ENCODE data around the gene THRA. TPM values are rescaled to one million over a fixed set of nuclear protein-coding genes. Genes with fewer than 3 reads are reported as not detected.

The THRA gene
- polyA plus RNA-seq, 1 donor (not counting 4 experiments of a cell fraction or from before 2014, with no cell fraction given), result 4.5 TPM

GRCh38 chr17:40068129-40068581 lies 5.4 kb downstream of the THRA start:
- H3K9me1 ChIP-seq (ENCODE audit: control insufficient read depth, extremely low read depth, insufficient read depth, low read length), result no peaks in the 10 kb centered on the region
- dilution Hi-C loops (cut with MboI; ENCODE audit: extremely low pct_ligation_motif_present, low sequenced_read_pairs), result no loop called here
- H2AFZ ChIP-seq (ENCODE audit: control insufficient read depth, low read length), result no peak overlapping the region
- H3K27me3 ChIP-seq (ENCODE audit: control insufficient read depth, extremely low read depth, insufficient read depth, low read length), result no peaks in the 10 kb centered on the region
- H3K9me3 ChIP-seq (ENCODE audit: control insufficient read depth, low read depth, low read length), result no peaks in the 10 kb centered on the region
- H3K36me3 ChIP-seq (ENCODE audit: control insufficient read depth in 2 of 2, extremely low read depth in 1 of 2, insufficient read depth in 2 of 2, low read length in 2 of 2), result no peaks in the 10 kb centered on the region
- H4K20me1 ChIP-seq (ENCODE audit: control insufficient read depth, extremely low read depth, insufficient read depth, low read length), result no peaks in the 10 kb centered on the region
- H3K9ac ChIP-seq (ENCODE audit: control insufficient read depth, extremely low read depth, insufficient read depth, low read length), result peak overlapping the region; percentile 72
- peak overlapping the region; percentile 73 for H3K27ac ChIP-seq (ENCODE audit: control insufficient read depth, insufficient read depth, low read length)
- H3K79me2 ChIP-seq (ENCODE audit: control insufficient read depth, insufficient read depth, low read length), result no peaks in the 10 kb centered on the region
- peak overlapping the region; percentile 89 for H3K4me2 ChIP-seq (ENCODE audit: control insufficient read depth, extremely low read depth, insufficient read depth, low read depth, low read length)
- peaks cover 67% of the 10 kb centered on the region for H3K4me1 ChIP-seq (ENCODE audit: control insufficient read depth, extremely low read depth, insufficient read depth, low read length)
- peak overlapping the region in 1 of 3 experiments; percentile 50 for H3K4me3 ChIP-seq (ENCODE audit: control insufficient read depth in 2 of 3, extremely low read depth in 1 of 3, insufficient read depth in 2 of 3, low read depth in 1 of 3, low read length in 3 of 3)
- peak; percentile 43 for FAIRE-seq
- DNase-seq (ENCODE audit: low read depth, low spot score), result no peak
- TF ChIP-seq EZH2 (IDR thresholded peaks at IDR 0.05; ENCODE audit: low read length), result no peak
- TF ChIP-seq CTCF (optimal IDR thresholded peaks at IDR 0.05 in 1 of 3, IDR thresholded peaks at IDR 0.05 in 1 of 3, conservative IDR thresholded peaks at IDR 0.05 in 1 of 3; ENCODE audit: extremely low read depth in 1 of 3, insufficient read depth in 2 of 3, low read length in 3 of 3), result no peak

- H3K27me3 ChIP-seq (ENCODE audit: control insufficient read depth, extremely low read depth, insufficient read depth, low read length), result no peaks in the 10 kb centered on the region
- peak overlapping the region in 2 of 3 experiments; percentile 43 to 50 for H3K4me3 ChIP-seq (ENCODE audit: control insufficient read depth in 2 of 3, extremely low read depth in 1 of 3, insufficient read depth in 2 of 3, low read depth in 1 of 3, low read length in 3 of 3)
- H3K4me1 ChIP-seq (ENCODE audit: control insufficient read depth, extremely low read depth, insufficient read depth, low read length), result peaks cover 66% of the 10 kb centered on the region
- TF ChIP-seq CTCF (optimal IDR thresholded peaks at IDR 0.05 in 1 of 3, IDR thresholded peaks at IDR 0.05 in 1 of 3, conservative IDR thresholded peaks at IDR 0.05 in 1 of 3; ENCODE audit: extremely low read depth in 1 of 3, insufficient read depth in 2 of 3, low read length in 3 of 3) (no peak), EZH2 (IDR thresholded peaks at IDR 0.05; ENCODE audit: low read length) (no peak)
- H2AFZ ChIP-seq (ENCODE audit: control insufficient read depth, low read length), result peak overlapping the region; percentile 83
- H3K4me2 ChIP-seq (ENCODE audit: control insufficient read depth, extremely low read depth, insufficient read depth, low read depth, low read length), result peak overlapping the region; percentile 89
- no peak for DNase-seq (ENCODE audit: low read depth, low spot score)
- H3K9me3 ChIP-seq (ENCODE audit: control insufficient read depth, low read depth, low read length), result no peaks in the 10 kb centered on the region
- no peak for FAIRE-seq
- H4K20me1 ChIP-seq (ENCODE audit: control insufficient read depth, extremely low read depth, insufficient read depth, low read length), result no peaks in the 10 kb centered on the region
- H3K79me2 ChIP-seq (ENCODE audit: control insufficient read depth, insufficient read depth, low read length), result no peaks in the 10 kb centered on the region
- H3K9ac ChIP-seq (ENCODE audit: control insufficient read depth, extremely low read depth, insufficient read depth, low read length), result peak overlapping the region; percentile 72
- dilution Hi-C loops (cut with MboI; ENCODE audit: extremely low pct_ligation_motif_present, low sequenced_read_pairs), result no loop called here
- H3K36me3 ChIP-seq (ENCODE audit: control insufficient read depth in 2 of 2, extremely low read depth in 1 of 2, insufficient read depth in 2 of 2, low read length in 2 of 2), result no peaks in the 10 kb centered on the region
- no peaks in the 10 kb centered on the region for H3K9me1 ChIP-seq (ENCODE audit: control insufficient read depth, extremely low read depth, insufficient read depth, low read length)
- H3K27ac ChIP-seq (ENCODE audit: control insufficient read depth, insufficient read depth, low read length), result peak overlapping the region; percentile 73
These were observed 5.8 kb downstream of the THRA start for GRCh38 chr17:40068584-40068916.
